Tibial nerve (tissue), 4 donors: ENCODE data around the gene INSYN2A.

ENCODE experiments used
- CTCF ChIP-seq, 5 experiments: fragments of 200-600 bp in 3 of 5; fragments of 450-650 bp in 2 of 5; sonication (generic) in 3 of 5; IDR thresholded peaks; one replicate each; pipeline ENCODE4 v1.5.1; 2016 to 2019; ENCODE audit warnings: antibody characterized with exemption in 5 of 5, mild to moderate bottlenecking in 3 of 5, moderate library complexity in 2 of 5
- EP300 ChIP-seq, 2 donors: sonication (generic); formaldehyde crosslinking; IDR thresholded peaks; one replicate each; pipeline ENCODE4 v1.6.1; 2017; ENCODE audit warnings: antibody characterized with exemption in 2 of 2, mild to moderate bottlenecking in 1 of 2
- POLR2A ChIP-seq, 2 donors: fragments of 450-650 bp; IDR thresholded peaks; one replicate each; pipeline ENCODE4 v1.6.1; 2017; ENCODE audit warnings: antibody characterized with exemption in 2 of 2, mild to moderate bottlenecking in 2 of 2, moderate library complexity in 2 of 2

- TF ChIP-seq POLR2A (IDR thresholded peaks at IDR 0.05) = no peak
- no peak for TF ChIP-seq CTCF (IDR thresholded peaks at IDR 0.05)
- TF ChIP-seq EP300 (IDR thresholded peaks at IDR 0.05) = no peak
Observed at GRCh38 chr10:127234306-127234800, 38.0 kb upstream of the INSYN2A start.
